K562 (cell line): ENCODE results near the gene GRAMD4. TPM values are rescaled to one million over a fixed set of nuclear protein-coding genes. Genes with fewer than 3 reads are reported as not detected.

ENCODE experiments used
- ATAC-seq: fragments of 200-7000 bp; cut with Tn5 transposase; 3 replicates; pipeline ENCODE4 v1.9.1; 2020; ENCODE audit warnings: moderate library complexity
- BruUV-seq: library from RNA; stranded (reverse); fragments of 400-500 nt; replicated peaks from 2 replicates; lab custom pipeline; 2021; lab: Mats Ljungman, UMichigan
- CTCF ChIA-PET: fragments of 300-600 bp; formaldehyde crosslinking; extraction: SDS; loops from one replicate; lab custom pipeline; 2021; ENCODE audit warnings: low intra/inter-chr PET ratio; lab: Yijun Ruan, JAX
- POLR2A ChIA-PET: fragments of 300-600, 350-650 bp; sonication (Branson Sonifier 250); formaldehyde crosslinking; extraction: SDS; loops from one replicate; lab custom pipeline; 2021; ENCODE audit warnings: antibody characterized with exemption, inconsistent platforms; lab: Yijun Ruan, JAX
- DNase-seq, 4 experiments: peaks; one replicate each; pipeline versions ENCODE4 v3.0.0 to v3.0.0-alpha.2; 2011 to 2018; ENCODE audit warnings: low spot score in 3 of 4, mixed read lengths in 3 of 4; ENCODE audit errors: extremely low read depth in 1 of 4
- FAIRE-seq: peaks from 2 replicates; lab custom pipeline; 2011; peaks lifted over from hg19 to GRCh38; lab: Jason Lieb, UNC
- H2AFZ ChIP-seq: 2 replicates; pipeline ENCODE4 v1.6.0; 2011; ENCODE audit warnings: low read depth, low read length, control low read depth, inconsistent platforms
- H3K27ac ChIP-seq: fragments of 200-600 bp; 3 replicates; pipeline ENCODE4 v1.8.0; 2011; ENCODE audit warnings: low read depth, mild to moderate bottlenecking, control low read depth, inconsistent platforms, low read length, moderate library complexity, mixed read lengths; ENCODE audit errors: extremely low read depth
- H3K27me3 ChIP-seq, 2 experiments: fragments of 300-600 bp in 1 of 2; 2 replicates in 1 of 2; 3 replicates in 1 of 2; pipeline versions ENCODE4 v1.6.0 to v1.8.0; 2011; ENCODE audit warnings: inconsistent platforms in 2 of 2, low read length in 2 of 2, mild to moderate bottlenecking in 1 of 2, mixed read lengths in 1 of 2, moderate library complexity in 1 of 2; ENCODE audit not compliant: control insufficient read depth in 2 of 2, insufficient read depth in 2 of 2
- H3K36me3 ChIP-seq: fragments of 300-600 bp; 3 replicates; pipeline ENCODE4 v1.8.0; 2011; ENCODE audit warnings: mild to moderate bottlenecking, low read length, inconsistent platforms; ENCODE audit not compliant: control insufficient read depth, insufficient read depth
- H3K4me1 ChIP-seq, 2 experiments: fragments of 200-600 bp in 1 of 2; replicated peaks in 1 of 2; 2 replicates in 1 of 2; 3 replicates in 1 of 2; pipeline versions ENCODE4 v1.5.1 to v1.8.0; 2011; ENCODE audit warnings: inconsistent platforms in 2 of 2, low read length in 2 of 2, mild to moderate bottlenecking in 1 of 2, mixed read lengths in 1 of 2, moderate library complexity in 1 of 2; ENCODE audit not compliant: control insufficient read depth in 2 of 2, insufficient read depth in 2 of 2
- H3K4me2 ChIP-seq: 2 replicates; pipeline ENCODE4 v1.6.1; 2011; ENCODE audit warnings: low read length, control low read depth, inconsistent platforms, mixed read lengths; ENCODE audit not compliant: insufficient read depth
- H3K4me3 ChIP-seq: fragments of 200-600 bp; sonication (generic), shearing (Covaris generic); 2 replicates; pipeline ENCODE4 v1.5.1; 2016; ENCODE audit warnings: control low read depth, inconsistent platforms
- H3K79me2 ChIP-seq: fragments of 200-600 bp; 3 replicates; pipeline ENCODE4 v1.8.0; 2011; ENCODE audit warnings: low read length, inconsistent platforms; ENCODE audit not compliant: control insufficient read depth, insufficient read depth
- H3K9ac ChIP-seq, 2 experiments: 2 replicates each; pipeline versions ENCODE4 v1.6.0 to v1.6.1; 2011; ENCODE audit warnings: low read depth in 2 of 2, low read length in 2 of 2, control low read depth in 1 of 2, inconsistent platforms in 1 of 2, mild to moderate bottlenecking in 1 of 2, mixed read lengths in 1 of 2; ENCODE audit not compliant: insufficient read depth in 1 of 2
- H3K9me1 ChIP-seq: one replicate; pipeline ENCODE4 v1.6.0; 2011; ENCODE audit warnings: inconsistent platforms, mild to moderate bottlenecking, low read length, moderate library complexity; ENCODE audit not compliant: control insufficient read depth, insufficient read depth
- H3K9me3 ChIP-seq: replicated peaks from 2 replicates; pipeline ENCODE4 v1.5.1; 2011; ENCODE audit warnings: low read depth, low read length, inconsistent platforms; ENCODE audit not compliant: control insufficient read depth, insufficient read depth
- H4K20me1 ChIP-seq: replicated peaks from 2 replicates; pipeline ENCODE4 v1.6.1; 2011; ENCODE audit warnings: low read length, inconsistent platforms, mixed read lengths; ENCODE audit not compliant: control insufficient read depth, insufficient read depth
- GMEB1 ChIP-seq: fragments of 250-450 bp; sonication (Bioruptor Pico); IDR thresholded peaks from 2 replicates; pipeline ENCODE4 v1.4.0; 2020; ENCODE audit warnings: mild to moderate bottlenecking
- POLR2G ChIP-seq: fragments of 200-400 bp; formaldehyde crosslinking; IDR thresholded peaks from 2 replicates; pipeline ENCODE4 v1.6.1; 2017; ENCODE audit warnings: low read depth, mild to moderate bottlenecking, antibody characterized with exemption, low read length, moderate library complexity
- WGBS: fragments of 100-300 bp; shearing (Covaris generic); methylation state at CpG from one replicate; pipeline ENCODE4 v1.1.6; 2016; ENCODE audit warnings: low coverage, mixed read lengths; ENCODE audit not compliant: insufficient coverage; ENCODE audit errors: missing lambda C conversion rate; 5-methylcytosine and 5-hydroxymethylcytosine counted together
- in situ Hi-C: fragments of 300-500 bp; cut with MboI; formaldehyde crosslinking; loops from 4 replicates; pipeline ENCODE4 v1.15.0; 2018; ENCODE audit warnings: inconsistent platforms, mixed read lengths
- intact Hi-C: fragments of 100-400 bp; cut with micrococcal nuclease; formaldehyde crosslinking; loops from 2 replicates; pipeline ENCODE4 v1.14.2; 2022
- polyA plus RNA-seq, 8 experiments: library from polyadenylated mRNA; depleted of rRNA in 4 of 8; stranded (reverse) in 5 of 8; unstranded in 3 of 8; fragments of >200 nt; fragmentation: Nextera tagmentation in 2 of 8; fragmentation: Illumina TruSeq in 1 of 8; extraction: Ambion mirVana in 2 of 8; extraction: Trizol in 1 of 8; gene quantifications; 2 replicates each; pipeline versions ENCODE4 v1.2.1 to v1.2.3, GENCODE V29; 2011 to 2014; ENCODE audit warnings: inconsistent platforms in 1 of 8, missing spikeins in 1 of 8
- total RNA-seq, 7 experiments: library from RNA; depleted of rRNA in 6 of 7; stranded (reverse); fragments of >200 nt in 6 of 7; fragmentation: Illumina TruSeq in 2 of 7; extraction: Trizol in 2 of 7; gene quantifications; 2 replicates each; pipeline versions ENCODE4 v1.2.1 to v1.2.3, GENCODE V29; 2011 to 2021; ENCODE audit warnings: low replicate concordance in 1 of 7

The GRAMD4 gene
- total and polyA plus RNA-seq, 9 of the 15 experiments (the other 6 are each of a cell fraction or from before 2014, with no cell fraction given) = 0.18 to 44.8 (median 18.6) TPM

GRCh38 chr22:46673662-46674236 lies 53.6 kb downstream of the GRAMD4 start:
- H3K9me1 ChIP-seq = peaks cover 2% of the 10 kb centered on the region
- CTCF ChIA-PET = no interaction called here
- FAIRE-seq = no peak
- no peaks in the 10 kb centered on the region for H3K27me3 ChIP-seq
- no peaks in the 10 kb centered on the region for H3K9me3 ChIP-seq
- TF ChIP-seq GMEB1 (CRISPR knock-in tag) = no peak
- peak; percentile 23; the same call in 1 of the 2 replicates for TF ChIP-seq POLR2G
- TF ChIP-seq, all 486 proteins: peak for 1
- WGBS = 86% methylated on average over 8 of the region's 32 CpGs
- ATAC-seq = no peak
- POLR2A ChIA-PET = no interaction called here
- no TSS peak for BruUV-seq
- H2AFZ ChIP-seq = no peak overlapping the region
- no peak for DNase-seq
- H3K27ac ChIP-seq = no peak overlapping the region
- H3K36me3 ChIP-seq = peaks cover 37% of the 10 kb centered on the region; the same call in 1 of the 3 replicates
- intact Hi-C loops = no loop called here
- no peak overlapping the region for H3K4me2 ChIP-seq
- in situ Hi-C loops = loop anchor here (10.0 kb wide), 1 partner anchor 109 kb away; no protein-coding TSS in a partner anchor
- no peak overlapping the region; a peak in 1 of 4 replicates for H3K9ac ChIP-seq
- peaks cover 0 to 14% of the 10 kb centered on the region in 2 experiments; a peak in 2 of 5 replicates for H3K4me1 ChIP-seq
- H3K79me2 ChIP-seq = no peaks in the 10 kb centered on the region
- no peaks in the 10 kb centered on the region; the same call in 1 of the 2 replicates for H4K20me1 ChIP-seq
- H3K4me3 ChIP-seq = no peak overlapping the region
